Endothelial cell (in vitro differentiated cells): Measurements from ENCODE around the gene PKN2. TPM values are rescaled to one million over a fixed set of nuclear protein-coding genes. Genes with fewer than 3 reads are reported as not detected.

ENCODE experiments used
- DNase-seq: peaks from one replicate; pipeline ENCODE4 v3.0.0; 2021; ENCODE audit warnings: low spot score
- H3K27ac Mint-ChIP-seq: one replicate; pipeline ENCODE4 v1.8.0; 2021; ENCODE audit warnings: mixed read lengths, inconsistent platforms; ENCODE audit not compliant: unreplicated experiment
- H3K27me3 Mint-ChIP-seq: one replicate; pipeline ENCODE4 v1.8.0; 2021; ENCODE audit warnings: mild to moderate bottlenecking, moderate library complexity, mixed read lengths, inconsistent platforms; ENCODE audit not compliant: unreplicated experiment
- H3K36me3 Mint-ChIP-seq: one replicate; pipeline ENCODE4 v1.8.0; 2021; ENCODE audit warnings: mild to moderate bottlenecking, low read depth, mixed read lengths, inconsistent platforms; ENCODE audit not compliant: unreplicated experiment
- H3K4me1 Mint-ChIP-seq: one replicate; pipeline ENCODE4 v1.8.0; 2021; ENCODE audit warnings: mild to moderate bottlenecking, mixed read lengths, inconsistent platforms; ENCODE audit not compliant: unreplicated experiment
- H3K4me3 Mint-ChIP-seq: one replicate; pipeline ENCODE4 v1.8.0; 2021; ENCODE audit warnings: mild to moderate bottlenecking, mixed read lengths, inconsistent platforms; ENCODE audit not compliant: unreplicated experiment
- H3K9me3 Mint-ChIP-seq: one replicate; pipeline ENCODE4 v1.8.0; 2021; ENCODE audit warnings: mixed read lengths, inconsistent platforms; ENCODE audit not compliant: unreplicated experiment
- total RNA-seq: library from RNA; stranded (reverse); fragmentation: NEBNext Ultra II Directional; extraction: Animal tissue kit (Norgen Biotek cat#: 25700); gene quantifications from one replicate; pipeline ENCODE4 v1.2.1, GENCODE V29; 2021; ENCODE audit not compliant: unreplicated experiment
- TF ChIP-seq, protein P1 (sequence below): fragments of 200-600 bp; sonication (generic); IDR thresholded peaks from one replicate; pipeline ENCODE4 v1.5.0; 2021; ENCODE audit warnings: antibody characterized with exemption; ENCODE audit not compliant: unreplicated experiment

Gene PKN2
- total RNA-seq, 1 donor from 2014 or later, result 51.0 TPM

DNA sequence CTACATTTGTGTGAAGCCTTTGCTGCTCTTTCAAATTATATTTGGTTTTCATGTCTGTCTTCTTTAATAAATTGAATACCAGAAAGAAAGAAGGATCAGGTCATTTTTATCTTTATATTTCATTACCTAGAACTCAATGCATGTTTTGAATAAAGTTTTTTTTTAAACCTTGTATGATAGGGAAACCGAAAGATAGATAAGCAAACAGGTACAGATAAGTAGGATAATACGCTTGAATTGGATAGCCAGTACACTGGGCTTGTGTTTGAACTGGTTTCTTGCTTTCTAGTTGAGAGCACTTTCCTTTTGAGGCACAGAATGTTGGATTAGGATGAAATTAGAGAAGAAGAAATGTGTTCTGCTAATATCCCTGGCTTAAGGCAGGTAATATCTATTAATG is 46.9 kb downstream of the PKN2 start:
- no peak for DNase-seq
- Mint-ChIP-seq H3K36me3 (no peaks in the 10 kb centered on the region), H3K27ac (no peak overlapping the region), H3K4me1 (peaks cover 10% of the 10 kb centered on the region), H3K9me3 (no peaks in the 10 kb centered on the region), H3K4me3 (no peak overlapping the region), H3K27me3 (no peaks in the 10 kb centered on the region)
- TF ChIP-seq, protein P1, sequence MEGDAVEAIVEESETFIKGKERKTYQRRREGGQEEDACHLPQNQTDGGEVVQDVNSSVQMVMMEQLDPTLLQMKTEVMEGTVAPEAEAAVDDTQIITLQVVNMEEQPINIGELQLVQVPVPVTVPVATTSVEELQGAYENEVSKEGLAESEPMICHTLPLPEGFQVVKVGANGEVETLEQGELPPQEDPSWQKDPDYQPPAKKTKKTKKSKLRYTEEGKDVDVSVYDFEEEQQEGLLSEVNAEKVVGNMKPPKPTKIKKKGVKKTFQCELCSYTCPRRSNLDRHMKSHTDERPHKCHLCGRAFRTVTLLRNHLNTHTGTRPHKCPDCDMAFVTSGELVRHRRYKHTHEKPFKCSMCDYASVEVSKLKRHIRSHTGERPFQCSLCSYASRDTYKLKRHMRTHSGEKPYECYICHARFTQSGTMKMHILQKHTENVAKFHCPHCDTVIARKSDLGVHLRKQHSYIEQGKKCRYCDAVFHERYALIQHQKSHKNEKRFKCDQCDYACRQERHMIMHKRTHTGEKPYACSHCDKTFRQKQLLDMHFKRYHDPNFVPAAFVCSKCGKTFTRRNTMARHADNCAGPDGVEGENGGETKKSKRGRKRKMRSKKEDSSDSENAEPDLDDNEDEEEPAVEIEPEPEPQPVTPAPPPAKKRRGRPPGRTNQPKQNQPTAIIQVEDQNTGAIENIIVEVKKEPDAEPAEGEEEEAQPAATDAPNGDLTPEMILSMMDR, result no peak

DNA sequence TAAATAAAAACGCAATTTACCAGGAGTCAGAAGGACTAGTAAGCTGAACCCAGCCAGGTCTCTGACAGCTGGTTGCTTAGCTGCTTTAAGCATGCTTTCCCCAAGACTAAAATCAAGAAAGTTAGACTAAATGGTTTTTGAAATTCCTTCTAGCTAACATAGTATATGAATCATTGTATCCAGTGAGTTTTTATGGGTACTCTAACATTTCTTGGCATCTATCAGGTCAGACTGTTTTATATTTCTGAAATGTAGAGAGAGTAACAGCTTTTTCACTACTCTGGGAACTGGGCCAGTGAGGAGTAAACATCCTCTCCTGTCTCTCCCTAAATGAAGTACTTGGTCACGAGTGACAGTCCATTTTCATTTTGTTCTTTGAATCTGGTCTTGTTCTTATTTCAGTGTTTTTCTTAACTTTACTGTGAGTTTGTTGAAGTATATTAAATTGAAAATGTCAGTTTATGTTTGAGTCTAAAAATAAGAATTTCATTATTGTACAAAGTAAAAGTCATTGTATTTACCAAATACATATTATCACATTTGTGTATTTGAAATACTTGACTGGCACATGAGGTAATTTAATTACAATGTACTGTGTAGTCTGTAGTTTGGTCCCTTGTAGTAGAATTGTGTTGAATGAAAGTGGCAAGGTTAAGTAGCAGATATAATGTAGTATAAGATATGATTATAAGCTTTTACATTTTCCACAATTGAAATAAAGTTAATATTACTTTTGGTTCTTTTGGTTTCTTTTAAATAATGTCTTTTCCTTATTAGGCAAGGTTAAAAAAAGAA is 47.6 kb downstream of the PKN2 start:
- Mint-ChIP-seq H3K27me3 (no peaks in the 10 kb centered on the region), H3K27ac (no peak overlapping the region), H3K36me3 (no peaks in the 10 kb centered on the region), H3K4me3 (no peak overlapping the region), H3K9me3 (no peaks in the 10 kb centered on the region), H3K4me1 (peaks cover 7% of the 10 kb centered on the region)
- TF ChIP-seq, protein P1, result no peak
- DNase-seq, result no peak

DNA sequence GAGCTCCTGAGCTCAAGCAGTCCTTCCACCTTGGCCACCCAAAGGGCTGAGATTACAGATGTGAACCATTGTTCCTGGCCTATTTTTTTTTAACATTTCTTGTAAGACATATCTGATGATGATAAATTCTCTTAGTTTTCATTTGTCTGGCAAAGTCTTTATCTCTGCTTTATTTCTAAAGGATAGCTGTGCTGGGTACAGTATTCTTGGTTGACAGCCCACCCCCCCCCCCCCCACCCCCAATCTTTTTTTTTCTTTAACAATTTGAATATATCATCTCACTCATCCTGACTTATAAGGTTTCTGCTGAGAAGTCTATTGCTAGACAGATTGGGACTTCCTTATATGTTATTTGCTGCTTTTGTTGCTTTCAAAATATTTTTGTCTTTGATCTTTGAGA is 51.3 kb downstream of the PKN2 start:
- no peak for DNase-seq
- H3K36me3 Mint-ChIP-seq, result peaks cover 3% of the 10 kb centered on the region
- no peaks in the 10 kb centered on the region for H3K9me3 Mint-ChIP-seq
- H3K27me3 Mint-ChIP-seq, result no peaks in the 10 kb centered on the region
- no peak overlapping the region for H3K27ac Mint-ChIP-seq
- no peak overlapping the region for H3K4me3 Mint-ChIP-seq
- TF ChIP-seq, protein P1, result no peak
- H3K4me1 Mint-ChIP-seq, result peaks cover 8% of the 10 kb centered on the region

DNA sequence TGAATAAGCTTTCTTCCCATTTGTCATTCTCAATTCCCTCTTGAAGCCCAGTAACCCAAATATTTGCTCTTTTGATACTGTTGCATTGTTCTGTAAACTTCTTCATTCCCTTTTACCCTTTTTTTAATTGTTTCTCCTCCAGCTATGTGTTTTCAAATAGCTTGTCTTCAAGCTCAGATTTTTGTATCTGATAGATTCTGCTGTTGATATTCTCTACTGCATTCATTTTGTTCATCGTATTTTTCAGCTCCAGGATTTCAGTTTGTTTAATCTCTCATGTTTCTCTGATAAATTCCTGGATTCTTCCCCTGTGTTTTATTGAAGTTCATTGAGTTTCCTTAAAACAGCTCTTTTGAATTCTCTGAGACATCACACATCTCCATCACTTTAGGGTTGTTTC is 51.8 kb downstream of the PKN2 start:
- Mint-ChIP-seq H3K9me3 (no peaks in the 10 kb centered on the region), H3K4me1 (peaks cover 7% of the 10 kb centered on the region), H3K27me3 (no peaks in the 10 kb centered on the region), H3K36me3 (peaks cover 3% of the 10 kb centered on the region), H3K27ac (no peak overlapping the region), H3K4me3 (no peak overlapping the region)
- DNase-seq, result no peak
- TF ChIP-seq, protein P1, result no peak

DNA sequence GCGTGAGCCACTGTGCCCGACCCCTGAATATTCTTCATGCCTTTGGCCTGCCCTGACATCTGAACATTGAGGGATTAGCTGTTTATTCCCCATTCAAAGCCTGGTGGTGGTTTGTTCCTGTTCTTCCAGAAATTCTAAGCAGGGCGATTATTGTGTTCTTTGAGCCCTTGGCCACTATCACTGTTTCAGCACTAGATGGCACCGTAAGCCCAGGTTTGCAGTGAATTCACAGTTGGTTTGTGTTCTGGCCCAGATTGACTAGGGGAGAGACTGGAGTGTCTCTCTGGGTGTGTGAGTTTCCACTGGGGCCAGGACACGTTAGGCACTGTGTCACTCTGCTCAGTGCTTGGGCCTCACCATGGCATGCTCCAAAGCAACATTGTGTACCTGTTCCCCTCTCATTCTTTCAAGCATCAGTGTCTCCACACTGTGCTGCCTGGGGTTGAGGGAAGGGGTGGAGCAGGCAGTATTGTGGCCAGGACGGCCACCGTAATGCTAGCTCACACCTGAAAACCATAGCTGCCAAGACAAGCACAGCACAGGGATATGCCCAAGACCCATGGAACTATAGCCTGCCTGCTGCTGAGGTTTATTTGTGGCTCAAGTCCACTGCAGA is 52.7 kb downstream of the PKN2 start:
- Mint-ChIP-seq H3K4me1 (peaks cover 7% of the 10 kb centered on the region), H3K9me3 (no peaks in the 10 kb centered on the region), H3K27me3 (no peaks in the 10 kb centered on the region), H3K36me3 (peaks cover 3% of the 10 kb centered on the region), H3K4me3 (no peak overlapping the region), H3K27ac (no peak overlapping the region)
- peak; percentile 42 for DNase-seq
- TF ChIP-seq, protein P1, result no peak
